GM12878 (cell line): ENCODE data around the gene MDK. TPM values are rescaled to one million over a fixed set of nuclear protein-coding genes. Genes with fewer than 3 reads are reported as not detected.

Experiments used
- ATF3 ChIP-seq: IDR thresholded peaks from 2 replicates; pipeline ENCODE4 v1.6.1; 2011; ENCODE audit warnings: low read depth, mild to moderate bottlenecking, low read length, moderate library complexity, borderline replicate concordance; ENCODE audit errors: extremely low read depth
- REST ChIP-seq: IDR thresholded peaks from 2 replicates; pipeline ENCODE4 v1.6.1; 2012; ENCODE audit warnings: mild to moderate bottlenecking, low read depth, low read length
- SMARCA5 ChIP-seq: fragments of 450-650 bp; IDR thresholded peaks from 2 replicates; pipeline ENCODE4 v1.6.1; 2017; ENCODE audit warnings: mild to moderate bottlenecking
- ZBTB11 ChIP-seq: fragments of 450-650 bp; formaldehyde crosslinking; IDR thresholded peaks from 2 replicates; pipeline ENCODE4 v1.5.0; 2022; ENCODE audit warnings: mild to moderate bottlenecking, missing genetic modification characterization
- polyA plus RNA-seq, 11 experiments: library from polyadenylated mRNA; depleted of rRNA in 4 of 11; unstranded in 6 of 11; stranded (reverse) in 5 of 11; fragments of >200 nt; fragmentation: Nextera tagmentation in 4 of 11; fragmentation: Illumina TruSeq in 1 of 11; extraction: Ambion mirVana in 4 of 11; extraction: Trizol in 1 of 11; gene quantifications; 1 replicate in 1 of 11; 2 replicates in 10 of 11; pipeline versions ENCODE4 v1.2.1 to v1.2.3, GENCODE V29; 2011 to 2016; ENCODE audit warnings: inconsistent platforms in 2 of 11, missing spikeins in 2 of 11, low read depth in 1 of 11
- total RNA-seq, 4 experiments: library from RNA; depleted of rRNA in 3 of 4; stranded (reverse); fragments of >200 nt in 3 of 4; fragmentation: Illumina TruSeq in 1 of 4; extraction: Trizol in 1 of 4; gene quantifications; 2 replicates each; pipeline versions ENCODE4 v1.2.1 to v1.2.3, GENCODE V29; 2013 to 2021

MDK gene
- total and polyA plus RNA-seq, 10 of the 15 experiments (the other 5 are each of a cell fraction or from before 2014, with no cell fraction given): 0.77 to 17.8 (median 9.9) TPM

DNA sequence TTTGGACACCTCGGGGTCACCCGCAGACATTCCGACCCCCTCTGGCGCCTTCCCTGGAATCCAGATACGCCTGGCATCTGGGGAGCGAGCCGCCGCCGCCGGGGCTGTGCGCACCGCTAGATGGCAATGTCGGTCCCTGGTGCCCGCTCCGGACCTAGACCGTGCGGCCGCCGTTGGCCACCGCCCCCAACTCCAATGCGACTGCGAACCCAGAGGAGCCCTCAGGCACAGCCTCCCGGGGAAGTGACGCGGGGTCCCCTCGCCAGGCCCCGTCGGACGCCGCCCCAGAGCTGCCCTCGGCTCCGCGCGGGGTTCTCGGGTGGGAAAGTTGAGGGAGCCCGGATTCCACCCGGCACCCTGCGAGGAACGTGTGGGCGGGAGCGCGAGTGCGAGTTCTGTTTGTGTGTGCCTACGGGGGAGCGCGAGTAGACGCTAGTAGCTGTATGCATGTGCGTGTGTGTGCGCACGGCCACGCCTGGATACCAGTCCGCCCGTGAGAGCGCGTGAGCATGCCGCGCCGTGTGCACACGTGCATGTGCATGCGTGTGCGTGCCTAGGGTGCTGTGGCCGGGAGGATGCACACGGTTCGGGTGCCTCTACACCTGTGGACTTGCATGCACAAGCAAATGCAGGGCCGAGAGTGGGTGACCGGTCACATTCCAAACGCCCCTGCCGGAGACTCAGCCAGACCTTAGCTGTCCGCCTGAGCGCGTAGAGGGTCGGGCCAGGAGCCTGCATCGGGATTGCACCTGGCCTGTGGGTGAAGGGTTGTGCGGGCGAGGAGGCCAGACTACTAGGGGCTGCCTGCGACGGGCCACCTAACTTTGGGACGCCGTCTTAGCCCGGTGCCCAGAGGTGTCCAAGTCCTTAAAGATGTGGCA lies 8.2 kb downstream of the MDK start (continued):
- TF ChIP-seq SMARCA5 (peak; percentile 81; the same call in 1 of the 2 replicates), ZBTB11 (CRISPR knock-in tag) (no peak), ATF3 (no peak), REST (no peak)
